Activated CD4-positive, alpha-beta T cell treated with anti-CD3 and anti-CD28 coated beads, Interleukin-2, amount 10 ng/mL, durations not matched to agents 24 days and 14 days (primary cell): ENCODE measurements around the gene CEP57L1. TPM values are rescaled to one million over a fixed set of nuclear protein-coding genes. Genes with fewer than 3 reads are reported as not detected.

Experiments used
- DNase-seq: peaks from one replicate; pipeline ENCODE4 v3.0.0; 2022
- H3K27ac Mint-ChIP-seq: one replicate; pipeline ENCODE4 v1.8.0; 2022; ENCODE audit warnings: mild to moderate bottlenecking, mixed read lengths
- H3K27me3 Mint-ChIP-seq: one replicate; pipeline ENCODE4 v1.8.0; 2022; ENCODE audit warnings: mixed read lengths
- H3K36me3 Mint-ChIP-seq: one replicate; pipeline ENCODE4 v1.8.0; 2022; ENCODE audit warnings: low read depth, mild to moderate bottlenecking, mixed read lengths
- H3K4me1 Mint-ChIP-seq: one replicate; pipeline ENCODE4 v1.8.0; 2021; ENCODE audit warnings: mixed read lengths
- H3K4me3 Mint-ChIP-seq: one replicate; pipeline ENCODE4 v1.8.0; 2022; ENCODE audit warnings: mild to moderate bottlenecking, moderate library complexity, mixed read lengths
- H3K9me3 Mint-ChIP-seq: one replicate; pipeline ENCODE4 v1.8.0; 2021; ENCODE audit warnings: mixed read lengths
- intact Hi-C: fragments of 100-400 bp; cut with micrococcal nuclease; formaldehyde crosslinking; loops from one replicate; pipeline ENCODE4 v1.15.1; 2023
- total RNA-seq: library from RNA; stranded (reverse); gene quantifications from 2 replicates; pipeline ENCODE4 v1.2.3, GENCODE V29; 2022

Gene CEP57L1
- total RNA-seq = 14.2 and 15.3 TPM in 2 replicates

DNA sequence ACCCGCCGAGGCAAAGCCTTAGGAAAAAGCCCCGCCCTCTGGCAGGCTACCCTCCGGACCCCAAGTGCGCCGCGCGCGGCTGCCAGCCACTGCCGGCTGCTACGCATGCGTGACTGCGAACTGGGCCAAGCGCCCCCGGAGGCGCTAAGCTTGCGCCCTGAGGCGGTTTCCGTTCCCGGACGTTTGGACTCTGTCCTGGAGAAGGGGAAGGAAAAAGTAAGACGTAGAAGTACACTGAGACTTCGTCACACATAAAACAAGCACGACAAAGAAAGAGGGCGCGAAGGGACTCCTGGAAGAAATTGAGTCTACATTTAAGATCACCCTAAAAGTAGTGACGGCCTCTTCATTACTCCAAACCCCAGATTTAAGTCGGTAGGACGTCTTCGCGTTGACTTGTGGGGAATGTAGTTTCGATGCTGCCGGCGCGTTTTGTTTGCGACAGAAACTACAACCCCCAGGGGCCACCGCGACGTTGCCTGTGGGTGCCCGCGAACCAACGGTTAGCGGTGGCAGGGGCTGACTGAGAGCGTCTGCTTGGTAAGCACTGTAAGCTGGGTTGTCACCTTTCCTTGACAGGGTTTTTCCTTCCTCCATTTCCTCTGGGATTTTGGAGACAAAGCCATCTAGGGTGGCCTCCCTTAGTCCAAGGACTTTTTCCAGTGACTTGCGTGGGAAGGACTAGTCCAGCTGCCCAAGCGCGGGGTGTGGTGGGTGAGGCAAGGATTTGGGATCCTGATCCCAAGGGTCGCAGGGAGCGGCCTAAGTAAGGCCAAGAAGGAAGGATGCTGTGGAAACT lies at the start of gene CEP57L1:
CEP57L1 (plus strand) TSS at position 472 of the 799 bp plus-strand sequence. CDS start 49,715 bp downstream, outside the sequence.
- Mint-ChIP-seq H3K27me3 (no peaks in the 10 kb centered on the region), H3K36me3 (peaks cover 10% of the 10 kb centered on the region), H3K9me3 (no peaks in the 10 kb centered on the region), H3K4me1 (peaks cover 53% of the 10 kb centered on the region), H3K4me3 (peak within 1 kb of the TSS; percentile 90), H3K27ac (peak within 1 kb of the TSS; percentile 100)
- intact Hi-C loops = loop anchor here (1.0 to 10.0 kb wide), 8 partner anchors 86 to 1722 kb away; partner anchors contain the start of genes AK9, CDC40, CDK19 and FIG4
- DNase-seq = peak; percentile 98

DNA sequence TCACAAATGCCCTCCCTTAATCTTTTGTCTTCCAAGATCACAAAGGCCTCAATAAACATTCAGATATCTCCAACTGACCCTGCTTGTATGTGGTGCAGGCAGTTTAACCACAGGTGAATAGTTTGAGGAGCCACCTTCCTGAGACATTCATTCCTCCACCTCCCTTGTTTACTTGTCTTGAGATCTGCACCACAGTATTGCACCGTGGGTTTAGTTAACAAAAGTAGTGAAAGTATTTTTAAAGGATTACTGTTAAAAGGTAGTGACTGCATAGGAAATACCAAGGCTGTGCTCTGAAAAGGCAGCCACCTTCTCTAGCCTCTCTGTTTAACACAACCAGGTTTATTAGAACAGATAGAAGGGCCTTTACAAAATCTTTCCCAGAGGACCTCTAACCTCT lies 47.1 kb upstream of the CEP57L1 start:
- H3K27ac Mint-ChIP-seq = no peak overlapping the region
- peaks cover 2% of the 10 kb centered on the region for H3K36me3 Mint-ChIP-seq
- peaks cover 2% of the 10 kb centered on the region for H3K27me3 Mint-ChIP-seq
- H3K4me1 Mint-ChIP-seq = peaks cover 5% of the 10 kb centered on the region
- intact Hi-C loops = no loop called here
- peaks cover 4% of the 10 kb centered on the region for H3K9me3 Mint-ChIP-seq
- H3K4me3 Mint-ChIP-seq = no peak overlapping the region
- no peak for DNase-seq

DNA sequence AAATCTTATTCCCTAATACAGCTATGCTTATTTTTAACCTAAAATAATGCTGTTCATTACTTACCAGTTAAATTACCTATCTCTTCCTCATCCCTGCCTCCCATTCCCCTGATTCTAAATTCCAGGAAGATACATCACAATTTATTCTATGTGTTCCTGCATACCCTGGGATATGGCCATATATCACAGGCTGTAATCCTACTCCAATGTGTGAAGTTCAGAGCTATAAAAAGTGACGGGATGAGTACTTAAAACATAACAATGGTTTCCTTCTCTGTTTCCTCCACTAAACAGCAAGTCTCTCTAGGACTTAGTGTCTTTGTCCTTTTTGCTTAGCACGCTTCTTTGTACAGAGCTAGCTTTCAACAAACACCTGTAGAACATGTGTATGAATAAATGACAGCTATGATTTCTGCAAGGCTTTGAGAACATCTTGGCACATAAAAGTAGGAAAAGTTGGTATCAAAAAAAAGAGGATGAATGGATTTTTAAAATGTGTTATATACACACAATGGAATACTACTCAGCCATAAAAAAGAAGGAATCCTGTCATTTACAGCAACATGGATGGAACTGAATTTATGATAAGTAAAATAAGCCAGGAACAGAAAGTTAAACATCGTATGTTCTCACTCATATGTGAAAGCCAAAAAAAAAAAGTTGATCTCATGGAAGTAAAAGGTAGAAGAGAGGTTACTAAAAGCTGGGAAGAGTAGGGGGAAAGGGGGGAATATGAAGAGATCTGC lies 46.5 kb upstream of the CEP57L1 start:
- Mint-ChIP-seq H3K27me3 (peaks cover 5% of the 10 kb centered on the region), H3K4me3 (no peak overlapping the region), H3K36me3 (peaks cover 2% of the 10 kb centered on the region), H3K4me1 (peaks cover 5% of the 10 kb centered on the region), H3K27ac (no peak overlapping the region), H3K9me3 (peaks cover 4% of the 10 kb centered on the region)
- intact Hi-C loops = no loop called here
- DNase-seq = no peak

GRCh38 chr6:109050012-109050411 lies 45.3 kb upstream of the CEP57L1 start:
- Mint-ChIP-seq H3K36me3 (peaks cover 2% of the 10 kb centered on the region), H3K9me3 (peaks cover 4% of the 10 kb centered on the region), H3K4me3 (no peak overlapping the region), H3K4me1 (peaks cover 5% of the 10 kb centered on the region), H3K27me3 (peaks cover 8% of the 10 kb centered on the region), H3K27ac (no peak overlapping the region)
- no peak for DNase-seq
- intact Hi-C loops = no loop called here

- H3K4me1 Mint-ChIP-seq = peaks cover 5% of the 10 kb centered on the region
- peaks cover 8% of the 10 kb centered on the region for H3K27me3 Mint-ChIP-seq
- H3K4me3 Mint-ChIP-seq = no peak overlapping the region
- H3K27ac Mint-ChIP-seq = no peak overlapping the region
- H3K36me3 Mint-ChIP-seq = peaks cover 2% of the 10 kb centered on the region
- DNase-seq = no peak
- H3K9me3 Mint-ChIP-seq = peaks cover 4% of the 10 kb centered on the region
- intact Hi-C loops = no loop called here
Measured at GRCh38 chr6:109050447-109051102, 44.7 kb upstream of the CEP57L1 start.

- peaks cover 8% of the 10 kb centered on the region for H3K27me3 Mint-ChIP-seq
Measured at GRCh38 chr6:109051301-109052017, 43.8 kb upstream of the CEP57L1 start.

GRCh38 chr6:109052018-109052651 lies 43.2 kb upstream of the CEP57L1 start:
- H3K27ac Mint-ChIP-seq = no peak overlapping the region
- intact Hi-C loops = no loop called here
- H3K27me3 Mint-ChIP-seq = peaks cover 11% of the 10 kb centered on the region
- H3K4me1 Mint-ChIP-seq = peaks cover 5% of the 10 kb centered on the region
- DNase-seq = no peak
- H3K36me3 Mint-ChIP-seq = peaks cover 2% of the 10 kb centered on the region
- peaks cover 4% of the 10 kb centered on the region for H3K9me3 Mint-ChIP-seq
- H3K4me3 Mint-ChIP-seq = no peak overlapping the region

More at GRCh38 chr6:109051301-109052017, 43.8 kb upstream of the CEP57L1 start:
- Mint-ChIP-seq H3K36me3 (peaks cover 2% of the 10 kb centered on the region), H3K4me1 (peaks cover 5% of the 10 kb centered on the region), H3K4me3 (no peak overlapping the region), H3K9me3 (peaks cover 4% of the 10 kb centered on the region), H3K27ac (no peak overlapping the region)
- intact Hi-C loops = no loop called here
- no peak for DNase-seq

GRCh38 chr6:109052852-109053251 lies 42.5 kb upstream of the CEP57L1 start:
- Mint-ChIP-seq H3K4me1 (peaks cover 5% of the 10 kb centered on the region), H3K9me3 (peaks cover 4% of the 10 kb centered on the region), H3K27ac (no peak overlapping the region), H3K27me3 (peaks cover 11% of the 10 kb centered on the region), H3K4me3 (no peak overlapping the region), H3K36me3 (peaks cover 2% of the 10 kb centered on the region)
- intact Hi-C loops = no loop called here
- no peak for DNase-seq

DNA sequence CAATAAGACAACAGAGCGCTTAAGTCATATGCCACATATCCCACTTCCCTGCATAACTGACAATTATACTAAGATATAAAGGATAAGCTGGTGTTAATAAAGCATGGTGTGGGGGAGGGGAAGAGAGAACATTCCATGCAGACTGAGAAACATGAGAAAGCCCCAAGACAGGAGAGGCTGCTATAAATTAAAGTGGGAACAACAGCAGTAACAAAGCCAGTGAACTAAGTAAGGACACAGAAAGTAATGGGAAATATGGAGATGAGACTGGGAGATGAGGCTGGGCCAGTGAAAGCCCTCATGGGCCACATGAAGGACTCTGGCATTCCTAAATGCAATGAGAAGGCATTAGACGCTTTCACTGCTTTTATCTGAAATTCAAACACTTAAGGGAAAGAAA lies 42.0 kb upstream of the CEP57L1 start:
- Mint-ChIP-seq H3K4me3 (no peak overlapping the region), H3K4me1 (peaks cover 2% of the 10 kb centered on the region), H3K9me3 (peaks cover 4% of the 10 kb centered on the region), H3K27me3 (peaks cover 11% of the 10 kb centered on the region), H3K27ac (no peak overlapping the region), H3K36me3 (peaks cover 2% of the 10 kb centered on the region)
- intact Hi-C loops = no loop called here
- no peak for DNase-seq

DNA sequence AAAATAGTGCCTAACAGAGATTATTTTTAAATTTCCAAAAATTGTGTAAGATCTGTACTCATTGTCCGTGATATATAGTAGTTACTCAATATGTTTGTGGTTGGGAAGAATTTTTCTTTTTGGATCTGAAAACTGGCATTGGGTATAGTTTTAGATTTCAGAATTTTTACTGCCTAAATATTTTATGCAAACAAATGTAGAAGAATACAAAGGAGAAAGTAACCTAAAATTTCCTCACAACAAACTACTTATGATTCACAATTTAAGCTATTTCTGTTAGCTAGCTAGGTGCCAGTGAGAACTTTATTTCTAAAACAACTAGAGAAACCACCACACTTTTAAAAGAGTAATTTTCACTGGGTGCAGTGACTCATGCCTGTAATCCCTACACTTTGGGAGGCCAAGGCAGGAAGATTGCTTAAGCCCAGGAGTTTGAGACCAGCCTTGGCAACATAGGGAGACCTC lies 39.5 kb upstream of the CEP57L1 start:
- DNase-seq = no peak
- Mint-ChIP-seq H3K27ac (no peak overlapping the region), H3K4me3 (no peak overlapping the region), H3K36me3 (no peaks in the 10 kb centered on the region), H3K27me3 (peaks cover 11% of the 10 kb centered on the region), H3K4me1 (peaks cover 4% of the 10 kb centered on the region), H3K9me3 (no peaks in the 10 kb centered on the region)
- intact Hi-C loops = no loop called here

DNA sequence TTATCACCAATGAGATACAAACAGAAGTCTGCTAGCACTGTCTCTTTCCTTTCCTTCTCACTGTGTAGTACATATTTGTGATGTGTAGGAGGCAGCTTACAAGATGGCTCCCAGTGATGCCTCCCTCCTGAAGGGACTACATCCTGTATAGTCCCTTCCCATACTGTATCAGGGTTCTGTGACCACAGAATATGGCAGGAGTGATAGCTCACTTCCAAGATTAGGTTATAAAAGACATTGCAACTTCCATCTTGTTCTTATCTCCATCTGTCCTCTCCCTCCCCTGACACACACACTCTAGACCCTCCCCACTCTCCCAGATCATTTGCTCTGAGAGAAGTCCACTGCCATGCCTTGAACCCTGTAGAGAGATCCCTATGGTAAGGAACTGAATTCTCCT lies 38.6 kb upstream of the CEP57L1 start:
- H3K9me3 Mint-ChIP-seq = no peaks in the 10 kb centered on the region
- H3K4me1 Mint-ChIP-seq = peaks cover 4% of the 10 kb centered on the region
- no peak overlapping the region for H3K4me3 Mint-ChIP-seq
- no peaks in the 10 kb centered on the region for H3K36me3 Mint-ChIP-seq
- H3K27me3 Mint-ChIP-seq = peaks cover 11% of the 10 kb centered on the region
- H3K27ac Mint-ChIP-seq = no peak overlapping the region
- intact Hi-C loops = no loop called here
- DNase-seq = no peak

DNA sequence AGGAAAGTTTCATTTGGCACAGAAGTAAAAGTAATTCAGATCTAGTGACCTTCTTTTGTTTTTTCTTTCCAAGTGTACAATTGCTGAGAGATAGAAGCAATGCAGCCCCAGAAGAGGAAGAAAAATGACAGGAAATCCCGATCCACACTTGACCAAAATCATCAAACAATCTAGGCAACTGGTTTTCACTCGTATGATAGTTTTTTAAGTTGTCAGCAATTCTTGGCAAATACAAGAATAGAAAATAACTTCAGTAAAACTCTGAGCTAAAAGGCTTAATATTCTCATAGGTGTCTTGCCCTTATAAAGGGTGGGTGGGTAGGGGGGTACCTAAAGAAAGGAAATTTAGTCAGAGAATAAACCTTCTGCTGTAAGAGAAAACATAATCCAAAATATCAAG lies 36.7 kb upstream of the CEP57L1 start:
- intact Hi-C loops = loop anchor here (2.0 kb wide), 1 partner anchor 50 kb away; no protein-coding TSS in a partner anchor

DNA sequence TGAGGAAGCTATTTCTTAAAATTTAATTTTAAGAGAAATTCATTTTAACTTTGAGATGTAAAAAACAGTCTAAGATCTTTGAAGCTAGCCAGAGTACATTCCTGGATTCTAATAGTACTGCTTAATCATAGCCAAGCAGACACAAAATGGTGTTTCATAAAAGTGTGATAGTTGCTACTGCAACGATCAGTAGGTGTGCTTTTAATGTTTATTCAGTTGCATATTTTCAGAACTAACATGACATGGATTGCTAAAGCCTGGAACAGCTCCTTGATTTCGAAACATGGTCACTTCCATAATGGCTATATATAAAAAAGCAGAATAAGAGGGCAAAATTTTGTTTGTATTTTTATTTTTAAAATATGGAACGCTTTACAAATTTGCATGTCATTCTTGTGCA lies 36.2 kb upstream of the CEP57L1 start:
- H3K4me1 Mint-ChIP-seq = peaks cover 7% of the 10 kb centered on the region
- H3K4me3 Mint-ChIP-seq = no peak overlapping the region
- H3K36me3 Mint-ChIP-seq = no peaks in the 10 kb centered on the region
- H3K9me3 Mint-ChIP-seq = no peaks in the 10 kb centered on the region
- peaks cover 8% of the 10 kb centered on the region for H3K27me3 Mint-ChIP-seq
- DNase-seq = no peak
- intact Hi-C loops = loop anchor here (2.0 kb wide), 1 partner anchor 50 kb away; no protein-coding TSS in a partner anchor
- H3K27ac Mint-ChIP-seq = no peak overlapping the region

More for the DNA sequence above, 36.7 kb upstream of the CEP57L1 start:
- Mint-ChIP-seq H3K4me3 (no peak overlapping the region), H3K4me1 (peaks cover 7% of the 10 kb centered on the region), H3K27me3 (peaks cover 8% of the 10 kb centered on the region), H3K36me3 (no peaks in the 10 kb centered on the region), H3K9me3 (no peaks in the 10 kb centered on the region), H3K27ac (no peak overlapping the region)
- DNase-seq = no peak
